Effector CD4-positive, alpha-beta T cell (primary cell): ENCODE results near the gene PIP5K1C.

Experiments used
- DNase-seq: peaks from one replicate; pipeline ENCODE4 v3.0.0-alpha.2; 2020

Gene PIP5K1C

GRCh38 chr19:3693025-3693925 is 7.0 kb downstream of the PIP5K1C start:
- DNase-seq: no peak

GRCh38 chr19:3692141-3693024 is 7.9 kb downstream of the PIP5K1C start:
- DNase-seq: peak; percentile 52

- DNase-seq: no peak
Observed at GRCh38 chr19:3691726-3692125, 8.5 kb downstream of the PIP5K1C start.

- no peak for DNase-seq
Observed at GRCh38 chr19:3691372-3691716, 8.9 kb downstream of the PIP5K1C start.

GRCh38 chr19:3690551-3691371 is 9.5 kb downstream of the PIP5K1C start:
- DNase-seq: no peak

GRCh38 chr19:3687774-3688706 is 12.2 kb downstream of the PIP5K1C start:
- no peak for DNase-seq

GRCh38 chr19:3687393-3687773 is 12.9 kb downstream of the PIP5K1C start:
- DNase-seq: no peak

GRCh38 chr19:3684817-3685410 is 15.4 kb downstream of the PIP5K1C start:
- DNase-seq: no peak

GRCh38 chr19:3684054-3684816 is 16.0 kb downstream of the PIP5K1C start:
- no peak for DNase-seq

GRCh38 chr19:3683405-3684053 is 16.7 kb downstream of the PIP5K1C start:
- no peak for DNase-seq

- no peak for DNase-seq
Observed at GRCh38 chr19:3682741-3683404, 17.4 kb downstream of the PIP5K1C start.

GRCh38 chr19:3682286-3682685 is 18.0 kb downstream of the PIP5K1C start:
- no peak for DNase-seq

- DNase-seq: no peak
Observed at GRCh38 chr19:3680939-3681338, 19.3 kb downstream of the PIP5K1C start.

- DNase-seq: no peak
Observed at GRCh38 chr19:3679581-3679980, 20.7 kb downstream of the PIP5K1C start.

GRCh38 chr19:3679138-3679537 is 21.1 kb downstream of the PIP5K1C start:
- no peak for DNase-seq

GRCh38 chr19:3678188-3678587 is 22.1 kb downstream of the PIP5K1C start:
- no peak for DNase-seq

GRCh38 chr19:3674784-3675543 is 25.3 kb downstream of the PIP5K1C start:
- DNase-seq: no peak
